ENCODE results near the gene BLOC1S2. TPM values are rescaled to one million over a fixed set of nuclear protein-coding genes. Genes with fewer than 3 reads are reported as not detected.

Gene BLOC1S2
- total and polyA plus RNA-seq, 2 of the 8 experiments (the other 6 are each of a cell fraction or from before 2014, with no cell fraction given), result 25.1 to 50.6 TPM

- TF ChIP-seq FOSL1 (IDR thresholded peaks at IDR 0.05; ENCODE audit: insufficient read depth, low read depth, low read length), result no peak
- peak; percentile 64; the same call in 1 of the 2 replicates for TF ChIP-seq POLR2AphosphoS5 (IDR thresholded peaks at IDR 0.05; ENCODE audit: low read depth, low read length)
- TF ChIP-seq RNF2 (IDR thresholded peaks at IDR 0.05; ENCODE audit: borderline replicate concordance, low read depth, low read length, missing control alignments, poor library complexity, severe bottlenecking), result no peak
- TF ChIP-seq SP4 (IDR thresholded peaks at IDR 0.05; ENCODE audit: low read length), result peak; percentile 41; the same call in 1 of the 2 replicates
- TF ChIP-seq POLR2A (IDR thresholded peaks at IDR 0.05; ENCODE audit: control extremely low read depth in 1 of 2, low read depth in 2 of 2, low read length in 2 of 2), result peak; percentile 28 to 71
- TF ChIP-seq CBX5 (IDR thresholded peaks at IDR 0.05; ENCODE audit: low read depth, low read length), result no peak
- TF ChIP-seq SP1 (IDR thresholded peaks at IDR 0.05; ENCODE audit: low read depth, low read length), result no peak
- TF ChIP-seq SAP30 (IDR thresholded peaks at IDR 0.05; ENCODE audit: insufficient read depth, insufficient replicate concordance, low read length), result peak; percentile 96
- no peak for TF ChIP-seq USF2 (IDR thresholded peaks at IDR 0.05; ENCODE audit: low read length)
- no peak for TF ChIP-seq RFX5 (IDR thresholded peaks at IDR 0.05; ENCODE audit: borderline replicate concordance, low read depth, low read length)
- no peak for TF ChIP-seq KDM1A (IDR thresholded peaks at IDR 0.05; ENCODE audit: borderline replicate concordance, low read length)
- no peak for TF ChIP-seq SIX5 (IDR thresholded peaks at IDR 0.05; ENCODE audit: low read depth, low read length)
- TF ChIP-seq CBX8 (IDR thresholded peaks at IDR 0.05; ENCODE audit: borderline replicate concordance, low read depth, low read length), result no peak
- TF ChIP-seq HDAC2 (IDR thresholded peaks at IDR 0.05; ENCODE audit: borderline replicate concordance in 1 of 2, low read depth in 2 of 2, low read length in 2 of 2), result peak in 1 of 2 experiments; percentile 82; a peak in 2 of 4 replicates
- no peak for TF ChIP-seq EZH2 (IDR thresholded peaks at IDR 0.05; ENCODE audit: low read depth, low read length, severe bottlenecking)
- TF ChIP-seq NANOG (IDR thresholded peaks at IDR 0.05; ENCODE audit: insufficient read depth, low read depth, low read length, poor library complexity, severe bottlenecking), result no peak
- no peak for TF ChIP-seq SP2 (IDR thresholded peaks at IDR 0.05; ENCODE audit: low read length)
- no peak for TF ChIP-seq EGR1 (IDR thresholded peaks at IDR 0.05; ENCODE audit: borderline replicate concordance, low read depth, low read length)
- peak; percentile 88 for TF ChIP-seq TAF1 (IDR thresholded peaks at IDR 0.05; ENCODE audit: low read depth, low read length)
- no peak for TF ChIP-seq SRF (IDR thresholded peaks at IDR 0.05; ENCODE audit: low read depth, low read length)
- TF ChIP-seq BACH1 (IDR thresholded peaks at IDR 0.05; ENCODE audit: low read length), result peak; percentile 49; the same call in 1 of the 2 replicates
- TF ChIP-seq POU5F1 (IDR thresholded peaks at IDR 0.05; ENCODE audit: low read depth, low read length), result no peak
These were observed at the start of gene BLOC1S2 (continued) for GRCh38 chr10:100286051-100287033.
